GM19238 (cell line): ENCODE data around the gene KRTAP20-3.

Source experiments
- DNase-seq: peaks from one replicate; pipeline ENCODE4 v3.0.0; 2011; ENCODE audit warnings: low spot score; ENCODE audit not compliant: insufficient read length

KRTAP20-3 gene

GRCh38 chr21:30680586-30680985, 37.9 kb downstream of the KRTAP20-3 start:
- no peak for DNase-seq

GRCh38 chr21:30684506-30684905, 41.8 kb downstream of the KRTAP20-3 start:
- DNase-seq, result no peak

GRCh38 chr21:30689822-30690221, 47.2 kb downstream of the KRTAP20-3 start:
- no peak for DNase-seq
